Activated naive CD4-positive, alpha-beta T cell treated with anti-CD3 and anti-CD28 coated beads, Interleukin-2, amount 50 U/mL, for 72 hours (primary cell): ENCODE data around the gene SESN1. TPM values are rescaled to one million over a fixed set of nuclear protein-coding genes. Genes with fewer than 3 reads are reported as not detected.
"Not testable (repeated sequence)": the region's sequence is repeated elsewhere in the genome, so short reads cannot be mapped to it uniquely, and the experiment has no call there.

Experiments used
- ATAC-seq, 2 donors: fragments of 150-1000 bp; cut with Tn5 transposase; 2 replicates each; pipeline ENCODE4 v1.10.0; 2021; ENCODE audit warnings: mild to moderate bottlenecking in 2 of 2, moderate library complexity in 2 of 2
- DNase-seq, 2 donors: peaks; one replicate each; pipeline ENCODE4 v3.0.0; 2021 to 2022; ENCODE audit warnings: low spot score in 2 of 2
- H3K27ac Mint-ChIP-seq, 2 donors: one replicate each; pipeline ENCODE4 v1.8.0; 2022; ENCODE audit warnings: mild to moderate bottlenecking in 2 of 2, mixed read lengths in 2 of 2
- H3K36me3 Mint-ChIP-seq, 2 donors: one replicate each; pipeline ENCODE4 v1.8.0; 2022; ENCODE audit warnings: mixed read lengths in 2 of 2
- H3K9me3 Mint-ChIP-seq, 2 donors: one replicate each; pipeline ENCODE4 v1.8.0; 2022; ENCODE audit warnings: mixed read lengths in 2 of 2
- total RNA-seq, 2 donors: library from RNA; stranded (reverse); gene quantifications; one replicate each; pipeline ENCODE4 v1.2.3, GENCODE V29; 2022

Gene SESN1
- total RNA-seq: 10 to 100 TPM; 10.3 to 29.1 TPM

DNA sequence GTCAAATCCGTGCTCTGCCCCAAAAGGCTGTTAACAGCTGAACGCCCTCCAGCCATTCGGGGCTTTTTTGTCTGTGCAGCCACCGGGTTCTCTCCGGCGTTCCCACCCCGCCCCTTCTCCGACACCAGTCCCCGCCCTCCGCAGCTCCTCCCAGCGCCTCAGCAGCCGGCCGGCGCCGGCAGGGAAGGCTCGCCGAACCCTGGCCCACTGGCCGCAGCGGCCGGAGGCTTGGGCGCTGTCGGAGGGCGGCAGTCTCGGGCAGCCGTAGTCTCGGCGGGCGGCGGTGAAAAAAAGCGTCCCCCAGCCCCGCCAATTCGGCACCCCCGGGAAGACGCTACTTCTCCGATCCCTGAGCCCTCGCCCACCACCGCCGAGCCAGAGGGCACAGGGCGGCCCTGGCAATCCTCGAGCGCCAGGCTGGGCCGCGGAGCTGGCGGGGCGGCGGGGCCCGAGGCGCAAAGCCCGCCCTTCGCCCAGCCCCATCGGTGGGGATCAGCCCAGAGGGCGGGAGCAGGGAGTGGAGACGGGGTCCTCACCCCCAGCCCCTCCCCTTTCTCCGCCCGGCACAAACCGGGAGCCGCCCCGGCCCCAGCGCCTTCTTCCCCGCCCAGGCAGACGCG, at the start of gene SESN1:
Gene SESN1, minus strand, starts transcription at position 431 of the 620 bp plus-strand sequence. CDS start 773 bp downstream, outside the sequence.
- no peaks in the 10 kb centered on the region for H3K9me3 Mint-ChIP-seq
- peaks cover 8 to 11% of the 10 kb centered on the region in 2 donors for H3K36me3 Mint-ChIP-seq
- peak within 1 kb of the TSS; percentile 96 to 99 for H3K27ac Mint-ChIP-seq
- ATAC-seq (peak; percentile 75 to 87), DNase-seq (peak; percentile 85 to 91)

DNA sequence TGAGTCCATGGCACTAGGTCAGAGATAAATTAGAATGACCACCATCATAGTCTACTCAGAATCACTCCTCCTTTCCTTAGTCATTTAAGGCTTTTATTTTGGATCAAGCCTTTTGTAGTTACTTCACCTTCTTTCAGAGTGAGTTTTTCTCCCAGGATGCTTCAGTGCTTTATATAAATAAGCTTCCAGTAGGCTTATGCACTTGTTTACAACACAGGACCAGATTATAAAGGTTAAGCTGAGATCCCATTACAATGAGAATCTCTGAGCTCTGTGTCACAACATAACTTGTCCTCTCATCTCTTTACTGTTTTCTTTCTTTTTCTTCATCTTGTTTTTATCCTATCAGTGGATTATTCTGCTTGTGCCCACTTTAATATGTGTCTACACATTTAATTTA, 48.5 kb upstream of the SESN1 start:
- ATAC-seq (no peak), DNase-seq (no peak)
- H3K27ac Mint-ChIP-seq: no peak overlapping the region
- H3K9me3 Mint-ChIP-seq: no peaks in the 10 kb centered on the region
- H3K36me3 Mint-ChIP-seq: peaks cover 0 to 4% of the 10 kb centered on the region in 2 donors

DNA sequence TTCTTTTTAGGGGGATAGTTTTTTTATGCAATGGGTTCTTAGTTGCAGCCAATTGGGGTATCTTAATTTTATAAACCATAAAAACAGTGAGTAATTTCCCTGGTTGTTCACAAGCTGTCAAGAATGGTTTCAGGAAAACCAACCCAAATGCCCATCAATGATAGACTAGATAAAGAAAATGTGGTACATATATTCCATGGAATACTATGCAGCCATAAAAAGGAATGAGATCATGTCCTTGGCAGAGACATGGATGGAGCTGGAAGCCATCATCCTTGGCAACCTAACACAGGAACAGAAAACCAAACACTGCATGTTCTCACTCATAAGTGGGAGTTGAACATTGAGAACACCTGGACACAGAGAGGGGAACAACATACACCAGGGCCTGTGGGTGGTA, 47.4 kb upstream of the SESN1 start:
- ATAC-seq, H3K27ac Mint-ChIP-seq, DNase-seq, H3K36me3 Mint-ChIP-seq, H3K9me3 Mint-ChIP-seq: not testable (repeated sequence)

DNA sequence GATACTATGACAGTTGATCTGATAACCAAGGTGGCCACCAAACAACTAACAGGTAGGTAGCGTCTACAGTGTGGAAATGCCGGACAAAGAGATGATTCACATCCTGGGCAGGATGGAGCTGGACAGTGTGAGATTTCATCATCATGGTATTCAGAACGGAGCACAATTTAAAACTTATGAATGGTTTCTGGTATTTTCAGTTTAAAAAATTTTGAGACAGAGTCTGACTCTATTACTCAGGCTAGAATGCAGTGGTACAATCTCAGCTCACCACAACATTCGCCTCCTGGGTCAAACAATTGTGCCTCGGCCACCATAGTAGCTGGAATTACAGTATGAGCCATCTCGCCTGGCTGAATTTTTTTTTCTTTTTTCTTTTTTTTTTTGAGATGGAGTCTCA, 44.5 kb upstream of the SESN1 start:
- Mint-ChIP-seq H3K27ac (peak overlapping the region in 1 of 2 donors; percentile 37), H3K36me3 (peaks cover under 1 to 4% of the 10 kb centered on the region in 2 donors), H3K9me3 (no peaks in the 10 kb centered on the region)
- no peak for ATAC-seq
- DNase-seq: no peak

DNA sequence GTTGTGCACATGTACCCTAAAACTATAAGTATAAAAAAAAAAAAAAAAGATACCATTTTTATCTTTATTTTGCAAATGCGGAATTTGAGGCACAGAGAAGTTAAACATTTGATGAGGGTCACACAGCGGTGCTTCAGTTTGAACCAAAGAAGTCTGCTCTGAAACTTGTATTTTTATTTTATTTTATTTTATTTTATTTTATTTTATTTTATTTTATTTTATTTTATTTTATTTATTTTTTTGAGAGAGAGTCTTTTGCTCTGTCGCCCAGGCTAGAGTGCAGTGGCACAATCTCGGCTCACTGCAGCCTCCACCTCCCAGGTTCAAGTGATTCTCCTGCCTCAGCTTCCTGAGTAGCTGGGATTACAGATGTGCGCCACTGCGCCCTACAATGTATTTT, 41.9 kb upstream of the SESN1 start:
- ATAC-seq, H3K9me3 Mint-ChIP-seq: not testable (repeated sequence)
- peaks cover 10 to 13% of the 10 kb centered on the region in 2 donors for H3K36me3 Mint-ChIP-seq

DNA sequence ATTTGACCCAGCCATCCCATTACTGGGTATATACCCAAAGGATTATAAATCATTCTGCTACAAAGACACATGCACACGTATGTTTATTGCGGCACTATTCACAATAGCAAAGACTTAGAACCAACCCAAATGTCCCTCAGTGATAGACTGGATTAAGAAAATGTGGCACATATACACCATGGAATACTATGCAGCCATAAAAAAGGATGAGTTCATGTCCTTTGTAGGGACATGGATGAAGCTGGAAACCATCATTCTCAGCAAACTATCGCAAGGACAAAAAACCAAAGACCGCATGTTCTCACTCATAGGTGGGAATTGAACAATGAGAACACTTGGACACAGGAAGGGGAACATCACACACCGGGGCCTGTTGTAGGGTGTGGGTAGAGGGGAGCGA, 41.4 kb upstream of the SESN1 start:
- not testable (repeated sequence) for H3K27ac Mint-ChIP-seq, ATAC-seq, H3K9me3 Mint-ChIP-seq, DNase-seq
- H3K36me3 Mint-ChIP-seq: peaks cover 10 to 13% of the 10 kb centered on the region in 2 donors

More for the DNA sequence above, 41.9 kb upstream of the SESN1 start:
- not testable (repeated sequence) for DNase-seq, H3K27ac Mint-ChIP-seq

DNA sequence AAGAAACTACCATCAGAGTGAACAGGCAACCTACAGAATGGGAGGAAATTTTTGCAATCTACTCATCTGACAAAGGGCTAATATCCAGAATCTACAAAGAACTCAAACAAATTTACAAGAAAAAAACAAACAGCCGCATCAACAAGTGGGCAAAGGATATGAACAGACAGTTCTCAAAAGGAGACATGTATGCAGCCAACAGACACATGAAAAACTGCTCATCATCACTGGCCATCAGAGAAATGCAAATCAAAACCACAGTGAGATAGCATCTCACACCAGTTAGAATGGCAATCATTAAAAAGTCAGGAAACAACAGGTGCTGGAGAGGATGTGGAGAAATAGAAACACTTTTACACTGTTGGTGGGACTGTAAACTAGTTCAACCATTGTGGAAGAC, 41.0 kb upstream of the SESN1 start:
- not testable (repeated sequence) for H3K27ac Mint-ChIP-seq, H3K9me3 Mint-ChIP-seq, DNase-seq, ATAC-seq
- H3K36me3 Mint-ChIP-seq: peaks cover 10 to 13% of the 10 kb centered on the region in 2 donors

DNA sequence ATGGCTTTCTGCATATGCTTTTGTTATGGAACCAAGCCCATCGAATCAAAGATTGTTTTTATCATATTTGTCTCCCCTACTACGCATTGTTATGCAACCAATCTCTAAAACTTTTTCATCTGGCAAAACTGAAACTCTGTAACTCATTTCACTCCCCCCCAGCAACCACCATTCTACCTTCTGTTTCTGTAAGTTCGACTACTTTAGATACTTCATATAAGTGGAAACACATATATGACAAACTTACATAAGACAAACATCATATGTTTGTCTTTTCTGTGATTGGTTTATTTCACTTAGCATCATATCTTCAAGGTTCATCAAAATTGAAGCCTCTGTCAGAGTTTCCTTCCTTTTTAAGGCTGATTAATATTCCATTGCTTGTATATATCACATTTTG, 35.4 kb upstream of the SESN1 start:
- H3K9me3 Mint-ChIP-seq: no peaks in the 10 kb centered on the region
- no peak for DNase-seq
- peaks cover 9 to 10% of the 10 kb centered on the region in 2 donors for H3K36me3 Mint-ChIP-seq
- ATAC-seq: peak in 1 of 2 donors; percentile 69
- no peak overlapping the region for H3K27ac Mint-ChIP-seq

DNA sequence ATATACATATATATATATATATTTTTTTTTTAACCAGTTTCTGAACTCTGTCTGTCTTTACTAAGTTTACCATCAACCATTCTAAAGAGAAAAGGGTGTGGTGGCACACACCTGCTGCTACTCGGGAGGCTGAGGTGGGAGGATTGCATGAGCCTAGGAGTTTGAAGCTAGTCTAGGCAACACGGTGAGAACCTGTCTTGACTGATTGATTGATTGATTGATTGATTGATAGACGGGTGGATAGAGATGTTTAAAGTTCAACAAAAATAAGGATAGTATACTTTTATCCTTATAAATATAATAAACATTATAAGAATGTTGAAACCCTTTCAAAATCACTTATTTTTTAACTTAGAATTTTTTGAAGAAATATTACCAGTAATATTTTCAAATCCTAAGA, 30.9 kb upstream of the SESN1 start:
- no peaks in the 10 kb centered on the region for H3K9me3 Mint-ChIP-seq
- no peak for ATAC-seq
- no peaks in the 10 kb centered on the region for H3K36me3 Mint-ChIP-seq
- no peak overlapping the region for H3K27ac Mint-ChIP-seq
- DNase-seq: no peak

DNA sequence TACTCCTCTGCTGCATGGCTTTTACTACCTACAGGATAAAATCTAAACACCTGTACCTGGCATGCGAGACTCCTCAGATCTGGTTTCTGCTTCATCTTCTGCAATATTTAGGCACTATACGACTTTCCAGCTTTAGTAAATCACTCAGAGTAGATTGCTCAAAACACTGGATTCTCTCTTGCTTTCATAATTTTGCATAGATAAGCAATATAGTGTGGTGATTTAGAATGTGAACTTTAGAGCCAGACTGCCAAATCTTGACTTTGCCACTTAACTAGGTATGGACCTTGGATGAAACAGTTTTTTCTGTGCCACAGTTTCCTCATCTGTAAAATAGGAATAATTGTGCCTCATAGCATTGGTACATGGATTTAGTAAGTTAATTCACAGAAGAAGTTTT, 29.6 kb upstream of the SESN1 start:
- Mint-ChIP-seq H3K9me3 (no peaks in the 10 kb centered on the region), H3K36me3 (no peaks in the 10 kb centered on the region), H3K27ac (no peak overlapping the region)
- ATAC-seq (no peak), DNase-seq (no peak)

DNA sequence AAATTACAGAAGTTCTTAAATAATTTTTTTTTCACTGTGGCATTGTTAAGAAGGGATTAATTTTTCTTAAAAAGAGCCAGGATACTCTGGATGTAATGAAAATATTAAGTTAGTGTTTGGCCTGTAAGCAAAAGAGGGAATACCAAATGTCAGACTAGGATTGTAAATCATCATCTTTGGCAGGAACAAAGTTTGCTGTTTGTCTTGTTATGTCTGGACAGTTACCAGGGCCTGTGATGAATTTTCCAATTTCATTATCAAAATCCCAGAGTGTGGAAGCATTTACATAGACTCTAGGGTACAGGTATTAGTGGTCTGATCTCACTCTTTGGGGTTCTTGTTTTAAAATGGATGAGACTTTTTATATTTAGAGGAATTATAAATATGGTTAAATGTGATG, 26.8 kb upstream of the SESN1 start:
- DNase-seq (no peak), ATAC-seq (no peak)
- Mint-ChIP-seq H3K27ac (no peak overlapping the region), H3K36me3 (no peaks in the 10 kb centered on the region), H3K9me3 (no peaks in the 10 kb centered on the region)

DNA sequence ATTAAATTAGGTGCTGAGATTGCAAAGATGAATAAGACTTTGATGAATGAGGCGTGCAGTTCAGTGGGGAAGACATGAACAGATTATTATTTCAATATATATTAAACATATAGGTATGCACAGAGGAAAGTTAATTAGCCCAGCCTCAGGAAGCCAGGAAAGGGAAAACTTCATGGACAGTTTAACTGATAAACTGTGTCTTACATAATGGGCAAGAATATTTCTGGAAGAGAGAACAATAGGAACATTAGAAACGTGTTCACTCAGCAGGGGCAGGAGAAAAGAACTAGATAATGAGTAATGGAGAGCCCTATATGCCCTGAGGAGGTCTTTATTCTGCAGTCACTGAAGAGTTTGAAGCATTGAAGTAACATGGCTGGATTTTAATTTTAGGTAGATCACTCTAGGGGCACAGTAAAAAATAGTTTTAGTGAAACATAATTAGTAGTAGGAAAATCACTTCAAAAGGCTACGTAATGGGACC, 24.3 kb upstream of the SESN1 start:
- no peaks in the 10 kb centered on the region for H3K36me3 Mint-ChIP-seq
- DNase-seq (no peak), ATAC-seq (no peak)
- no peak overlapping the region for H3K27ac Mint-ChIP-seq
- no peaks in the 10 kb centered on the region for H3K9me3 Mint-ChIP-seq

DNA sequence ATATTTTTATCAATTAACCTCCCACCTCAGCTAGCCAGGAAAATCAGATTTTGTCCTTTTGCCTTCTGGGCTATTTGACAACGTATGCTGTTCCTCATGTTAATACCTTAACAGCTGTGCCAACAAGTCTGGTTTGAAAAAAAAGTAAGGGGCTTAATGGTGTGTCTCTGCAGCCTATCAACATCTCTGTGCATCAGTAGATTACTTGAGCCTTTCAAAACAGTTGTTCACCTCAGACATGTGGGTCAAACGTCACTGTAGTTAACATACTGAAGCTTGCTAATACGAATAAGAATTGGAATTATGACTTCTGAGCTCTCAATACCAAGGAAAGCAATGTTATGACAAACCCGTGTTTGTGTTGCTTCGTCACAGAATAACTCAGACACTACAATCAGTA, 23.7 kb upstream of the SESN1 start:
- H3K36me3 Mint-ChIP-seq: no peaks in the 10 kb centered on the region
- no peak overlapping the region for H3K27ac Mint-ChIP-seq
- no peak for ATAC-seq
- no peak for DNase-seq
- no peaks in the 10 kb centered on the region for H3K9me3 Mint-ChIP-seq

DNA sequence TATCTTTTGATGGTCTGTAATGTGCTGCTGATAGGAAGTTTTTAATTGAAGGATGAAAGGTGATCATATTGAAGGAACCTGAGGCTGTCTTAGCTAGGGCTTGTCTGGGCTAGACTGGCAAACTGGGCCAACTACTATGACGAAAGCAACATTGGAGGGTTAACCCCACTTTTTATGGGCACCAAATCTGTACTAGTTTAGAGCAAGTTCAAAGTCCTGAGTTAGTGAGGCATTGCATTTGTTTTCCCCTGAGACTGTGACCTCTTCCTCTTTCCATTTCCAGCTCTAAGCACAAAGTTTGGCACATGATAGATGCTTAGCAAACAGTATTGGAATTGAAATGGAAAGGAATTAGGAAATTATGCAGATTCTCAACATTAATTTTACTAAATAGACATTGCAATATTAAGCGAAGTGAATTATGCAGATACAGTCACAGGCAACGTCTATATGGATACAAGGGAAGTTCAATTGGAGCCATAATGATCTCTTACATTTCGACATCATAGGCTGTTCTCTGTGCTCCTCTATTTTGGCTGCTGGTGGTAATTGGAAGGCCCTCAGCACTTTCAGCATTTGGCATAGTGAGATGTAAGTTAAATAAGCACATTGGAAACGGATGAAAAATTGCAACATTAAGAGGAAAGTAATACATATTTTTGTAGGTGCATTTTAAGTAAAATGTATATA, 22.8 kb upstream of the SESN1 start:
- DNase-seq (no peak), ATAC-seq (no peak)
- Mint-ChIP-seq H3K36me3 (no peaks in the 10 kb centered on the region), H3K27ac (no peak overlapping the region), H3K9me3 (no peaks in the 10 kb centered on the region)

DNA sequence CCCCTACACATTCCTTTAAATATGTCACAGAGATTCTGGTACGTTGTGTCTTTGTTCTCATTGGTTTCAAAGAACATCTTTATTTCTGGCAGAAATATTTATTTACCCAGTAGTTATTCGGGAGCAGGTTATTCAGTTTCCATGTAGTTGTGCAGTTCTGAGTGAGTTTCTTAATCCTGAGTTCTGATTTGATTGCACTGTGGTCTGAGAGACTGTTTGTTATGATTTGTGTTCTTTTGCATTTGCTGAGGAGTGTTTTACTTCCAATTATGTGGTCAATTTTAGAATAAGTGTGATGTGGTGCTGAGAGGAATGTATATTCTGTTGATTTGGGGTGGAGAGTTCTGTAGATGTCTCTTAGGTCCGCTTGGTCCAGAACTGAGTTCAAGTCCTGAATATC, 18.0 kb upstream of the SESN1 start:
- ATAC-seq, DNase-seq, H3K27ac Mint-ChIP-seq: not testable (repeated sequence)

DNA sequence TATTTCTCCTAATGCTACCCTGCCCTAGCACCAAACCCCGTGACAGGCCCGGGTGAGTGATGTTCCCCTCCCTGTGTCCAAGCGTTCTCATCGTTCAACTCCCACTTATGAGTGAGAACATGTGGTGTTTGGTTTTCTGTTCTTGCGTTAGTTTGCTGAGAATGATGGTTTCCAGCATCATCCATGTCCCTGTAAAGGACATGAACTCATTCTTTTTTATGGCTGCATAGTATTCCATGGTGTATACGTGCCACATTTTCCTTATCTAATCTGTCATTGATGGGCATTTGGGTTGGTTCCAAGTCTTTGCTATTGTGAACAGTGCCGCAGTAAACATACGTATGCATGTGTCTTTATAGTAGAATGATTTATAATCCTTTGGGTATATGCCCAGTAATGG, 15.0 kb upstream of the SESN1 start:
- not testable (repeated sequence) for ATAC-seq, DNase-seq, H3K9me3 Mint-ChIP-seq, H3K27ac Mint-ChIP-seq
- peaks cover 0 to 17% of the 10 kb centered on the region in 2 donors for H3K36me3 Mint-ChIP-seq

More for the DNA sequence above, 18.0 kb upstream of the SESN1 start:
- not testable (repeated sequence) for H3K9me3 Mint-ChIP-seq
- H3K36me3 Mint-ChIP-seq: peaks cover 0 to 17% of the 10 kb centered on the region in 2 donors

DNA sequence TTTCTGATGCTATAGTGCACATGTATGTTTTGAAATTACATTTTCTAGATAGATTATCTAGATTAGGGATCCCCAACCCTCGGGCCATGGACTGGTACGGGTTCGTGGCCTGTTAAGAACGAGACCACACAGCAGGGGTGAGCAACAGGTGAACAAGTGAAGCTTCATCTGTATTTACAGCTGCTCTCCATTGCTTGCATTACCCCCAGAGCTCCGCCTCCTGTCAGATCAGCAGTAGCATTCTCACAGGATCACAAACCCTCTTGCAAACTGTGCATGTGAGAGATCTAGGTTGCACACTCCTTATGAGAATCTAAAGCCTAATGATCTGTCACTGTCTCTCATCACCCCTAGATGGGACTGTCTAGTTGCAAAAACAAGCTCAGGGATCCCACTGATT, 11.0 kb upstream of the SESN1 start:
- DNase-seq: no peak
- ATAC-seq: no peak
- no peaks in the 10 kb centered on the region for H3K9me3 Mint-ChIP-seq
- H3K36me3 Mint-ChIP-seq: peaks cover 0 to 11% of the 10 kb centered on the region in 2 donors
- H3K27ac Mint-ChIP-seq: no peak overlapping the region

DNA sequence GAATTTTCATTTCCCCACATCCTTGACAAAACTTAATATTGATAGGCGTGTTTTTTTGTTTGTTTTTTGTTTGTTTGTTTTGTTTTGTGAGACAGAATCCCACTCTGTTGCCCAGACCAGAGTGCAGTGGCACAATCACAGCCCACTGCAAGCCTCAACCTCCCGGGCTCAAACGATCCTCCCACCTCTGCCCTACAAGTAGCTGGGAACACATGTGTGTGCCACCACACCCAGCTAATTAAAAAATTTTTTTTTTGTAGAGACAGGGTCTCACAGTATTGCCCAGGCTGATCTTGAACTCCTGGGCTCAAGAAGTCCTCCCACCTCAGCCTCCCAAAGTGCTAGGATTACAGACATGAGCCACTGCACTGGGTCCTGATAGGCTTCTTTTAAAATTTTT, 9.9 kb upstream of the SESN1 start:
- Mint-ChIP-seq H3K27ac (no peak overlapping the region), H3K36me3 (no peaks in the 10 kb centered on the region), H3K9me3 (no peaks in the 10 kb centered on the region)
- no peak for ATAC-seq
- no peak for DNase-seq
